GM21390 (cell line): Measurements from ENCODE around the gene SP3.
"Not testable (repeated sequence)": the region's sequence is repeated elsewhere in the genome, so short reads cannot be mapped to it uniquely, and the experiment has no call there.

Experiments
- ATAC-seq: cut with Tn5 transposase; IDR thresholded peaks from one replicate; pipeline ENCODE4 v1.9.1; 2021; ENCODE audit not compliant: unreplicated experiment

The SP3 gene

GRCh38 chr2:173896755-173897154 lies 68.4 kb downstream of the SP3 start:
- ATAC-seq = no peak

DNA sequence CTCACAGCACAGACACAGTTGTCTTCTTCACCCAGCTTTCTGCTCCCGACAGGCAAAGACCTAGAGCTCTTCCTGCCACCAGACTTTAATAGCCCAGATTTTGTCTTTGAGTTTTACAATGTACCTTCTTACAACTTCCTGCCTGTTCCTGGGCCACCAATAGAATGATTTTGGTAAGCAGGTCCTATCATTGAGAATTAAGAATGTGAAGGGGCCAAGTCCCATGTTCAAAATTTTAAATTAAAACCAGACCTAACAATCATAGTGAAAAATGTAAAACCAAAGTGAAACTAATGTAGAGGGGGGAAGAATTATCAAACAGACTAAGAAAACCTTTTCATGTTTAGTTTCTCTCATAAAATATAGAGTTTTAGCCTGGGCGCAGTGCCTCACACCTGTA lies 72.8 kb downstream of the SP3 start:
- ATAC-seq = no peak

GRCh38 chr2:173891315-173892037 lies 73.7 kb downstream of the SP3 start:
- ATAC-seq = no peak

GRCh38 chr2:173889464-173889863 lies 75.7 kb downstream of the SP3 start:
- not testable (repeated sequence) for ATAC-seq

GRCh38 chr2:173886613-173887012 lies 78.6 kb downstream of the SP3 start:
- ATAC-seq = no peak

DNA sequence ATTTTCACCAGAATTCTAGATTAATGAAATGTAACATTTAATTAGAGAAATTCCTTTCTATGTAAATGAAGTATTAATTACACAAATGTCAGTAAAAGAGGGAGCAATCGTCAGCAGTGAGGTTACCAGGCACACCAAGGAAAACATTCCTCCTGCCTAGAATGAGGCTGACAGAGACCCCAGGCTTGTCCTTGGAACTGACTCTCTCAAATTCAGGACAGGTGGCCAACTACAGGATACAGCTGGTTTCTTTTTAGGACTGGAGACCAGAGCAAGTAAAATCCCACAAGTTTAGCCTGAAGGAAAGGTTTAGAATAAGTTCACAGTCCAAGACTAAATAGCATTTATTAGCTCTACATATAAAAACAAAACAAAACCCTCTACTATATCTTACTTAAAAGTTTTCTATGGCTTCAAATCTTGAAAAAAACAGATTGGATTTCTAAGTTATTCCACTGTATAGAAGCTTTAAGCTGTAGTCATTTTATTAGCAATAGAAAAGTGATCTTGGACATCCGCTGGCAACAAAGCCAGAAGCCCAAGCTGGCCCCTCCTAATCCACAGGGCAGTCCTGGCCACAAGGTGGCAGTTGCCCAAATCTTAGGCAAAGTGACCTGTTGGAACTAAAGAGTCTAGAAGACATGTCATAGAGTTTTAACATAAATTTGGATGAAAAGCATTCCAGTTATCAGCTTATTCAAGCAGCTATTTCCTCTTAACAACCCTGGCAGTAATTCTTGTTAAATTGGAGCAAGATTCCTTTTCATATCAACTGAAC lies 81.0 kb downstream of the SP3 start:
- no peak for ATAC-seq

DNA sequence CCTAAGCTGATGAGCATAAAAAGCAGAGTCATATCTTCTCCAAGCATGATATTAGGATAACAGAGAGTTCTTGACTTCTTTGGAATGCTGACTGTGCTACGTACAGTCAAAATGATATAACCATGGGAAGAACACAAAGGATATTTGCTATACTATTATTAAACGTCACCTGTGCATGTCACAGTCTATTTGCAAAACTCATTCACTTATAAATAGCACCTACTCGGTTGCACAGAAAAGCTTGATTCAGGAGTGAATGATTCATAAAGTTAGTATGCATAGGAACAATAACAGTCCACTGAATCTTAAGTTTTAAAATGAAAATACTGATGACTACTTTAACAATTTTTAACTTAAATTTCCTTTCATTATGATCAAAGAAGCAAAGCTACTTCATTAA lies 83.3 kb downstream of the SP3 start:
- no peak for ATAC-seq

DNA sequence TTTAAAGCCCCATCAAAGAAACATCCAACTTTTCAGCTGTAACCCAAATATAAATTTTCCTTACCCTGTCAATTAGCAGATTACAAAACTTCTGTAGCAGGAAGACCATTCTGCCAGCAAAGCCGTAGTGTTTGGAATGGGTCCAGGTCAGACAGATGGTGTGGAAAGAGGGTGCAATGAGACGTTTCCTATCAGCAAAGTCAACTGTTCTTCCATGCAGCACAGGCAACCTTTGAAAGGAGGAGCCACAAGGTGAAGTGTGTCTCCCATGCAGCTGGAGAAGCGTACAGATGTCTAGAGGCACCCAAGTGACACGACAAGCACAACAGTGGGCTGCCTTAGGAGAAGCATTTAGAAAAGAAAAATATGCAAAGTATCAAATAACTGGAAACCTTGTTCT lies 83.7 kb downstream of the SP3 start:
- ATAC-seq = no peak

DNA sequence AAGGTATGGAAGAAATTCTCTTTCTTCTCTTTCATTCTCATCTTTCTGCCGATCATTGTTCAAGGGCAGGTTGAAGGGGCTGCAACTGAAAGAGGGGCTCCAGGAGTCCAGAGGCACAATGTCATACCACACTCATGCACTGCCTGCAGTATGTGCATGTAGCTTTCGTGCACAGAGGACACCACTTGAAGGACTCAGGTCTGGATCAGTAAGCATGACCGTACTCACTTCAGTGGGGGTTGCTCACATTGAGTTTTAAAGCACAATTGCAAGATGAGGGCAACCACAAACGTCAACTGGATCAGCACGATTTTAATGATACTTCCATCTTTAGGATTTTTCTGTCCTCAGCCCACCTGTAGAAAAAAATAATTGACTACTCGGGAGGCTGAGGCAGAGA lies 84.6 kb downstream of the SP3 start:
- no peak for ATAC-seq

- ATAC-seq = no peak
These were observed 88.2 kb downstream of the SP3 start for GRCh38 chr2:173876833-173877413.

GRCh38 chr2:173874894-173875237 lies 90.3 kb downstream of the SP3 start:
- ATAC-seq = peak; percentile 91

- peak; percentile 31 for ATAC-seq
These were observed 90.9 kb downstream of the SP3 start for GRCh38 chr2:173874003-173874893.

DNA sequence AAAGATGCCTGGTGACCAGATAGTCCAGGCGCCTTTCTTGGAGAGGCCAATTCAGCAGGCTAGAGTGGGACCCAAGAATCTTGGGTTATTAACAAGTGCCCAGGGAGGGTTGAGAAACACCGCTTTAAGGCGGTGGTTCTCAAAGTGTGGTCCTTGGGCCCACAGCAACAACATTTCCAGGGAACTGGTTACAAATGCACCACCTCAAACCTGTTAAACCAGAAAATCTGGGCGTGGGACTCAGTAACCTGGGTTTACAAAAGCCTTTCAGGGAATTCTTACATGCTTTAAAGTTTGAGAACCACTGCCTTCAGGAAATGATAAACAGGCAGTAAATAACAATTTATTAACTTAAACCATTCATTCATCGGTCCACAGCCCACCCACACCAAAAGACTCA lies 92.5 kb downstream of the SP3 start:
- ATAC-seq = no peak

DNA sequence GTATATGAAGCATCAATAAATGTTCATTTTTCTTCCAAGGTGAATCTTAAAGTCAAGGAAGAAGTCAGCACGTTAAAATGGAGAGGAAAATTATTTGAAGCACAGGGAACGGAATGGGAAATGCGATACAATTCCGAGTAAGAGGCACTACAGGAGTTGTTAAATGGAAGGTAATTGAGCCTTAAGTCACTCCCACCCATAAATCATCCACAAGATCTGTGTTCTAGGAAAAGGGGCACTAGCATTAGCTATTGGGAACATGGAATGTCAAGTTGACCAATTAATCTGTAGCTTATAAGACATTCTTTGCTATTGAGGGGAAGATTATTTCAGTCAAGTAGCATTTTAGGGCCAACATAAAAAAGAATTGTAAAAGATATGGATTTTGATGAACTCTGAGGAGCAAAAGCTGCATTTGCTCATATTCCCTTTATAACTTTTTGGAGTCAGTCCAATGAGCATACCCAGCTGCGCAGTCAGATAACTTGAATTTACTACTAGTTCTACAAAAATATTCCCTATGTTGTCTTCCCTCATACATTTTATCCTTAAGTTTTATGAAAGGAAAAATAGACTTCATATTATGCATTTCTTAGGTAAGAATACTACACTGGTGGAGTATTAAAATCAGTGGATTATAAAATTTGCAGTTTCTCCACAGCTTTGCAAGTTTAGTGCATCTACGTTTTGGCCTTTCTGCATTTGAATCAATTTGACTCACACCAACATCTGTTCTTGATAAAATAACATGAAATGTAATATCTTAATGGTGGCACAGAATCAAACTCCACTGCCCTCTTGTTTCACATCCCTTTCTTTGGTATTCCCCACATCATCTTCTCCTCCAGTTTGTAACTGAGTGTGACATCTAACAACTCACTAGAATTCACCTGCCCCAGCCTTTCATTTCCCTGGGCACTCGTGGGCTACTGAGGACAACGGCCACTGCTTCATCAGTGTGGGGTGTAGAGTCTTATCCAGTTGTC lies 95.6 kb downstream of the SP3 start:
- ATAC-seq = no peak

GRCh38 chr2:173868406-173868805 lies 96.8 kb downstream of the SP3 start:
- ATAC-seq = no peak

DNA sequence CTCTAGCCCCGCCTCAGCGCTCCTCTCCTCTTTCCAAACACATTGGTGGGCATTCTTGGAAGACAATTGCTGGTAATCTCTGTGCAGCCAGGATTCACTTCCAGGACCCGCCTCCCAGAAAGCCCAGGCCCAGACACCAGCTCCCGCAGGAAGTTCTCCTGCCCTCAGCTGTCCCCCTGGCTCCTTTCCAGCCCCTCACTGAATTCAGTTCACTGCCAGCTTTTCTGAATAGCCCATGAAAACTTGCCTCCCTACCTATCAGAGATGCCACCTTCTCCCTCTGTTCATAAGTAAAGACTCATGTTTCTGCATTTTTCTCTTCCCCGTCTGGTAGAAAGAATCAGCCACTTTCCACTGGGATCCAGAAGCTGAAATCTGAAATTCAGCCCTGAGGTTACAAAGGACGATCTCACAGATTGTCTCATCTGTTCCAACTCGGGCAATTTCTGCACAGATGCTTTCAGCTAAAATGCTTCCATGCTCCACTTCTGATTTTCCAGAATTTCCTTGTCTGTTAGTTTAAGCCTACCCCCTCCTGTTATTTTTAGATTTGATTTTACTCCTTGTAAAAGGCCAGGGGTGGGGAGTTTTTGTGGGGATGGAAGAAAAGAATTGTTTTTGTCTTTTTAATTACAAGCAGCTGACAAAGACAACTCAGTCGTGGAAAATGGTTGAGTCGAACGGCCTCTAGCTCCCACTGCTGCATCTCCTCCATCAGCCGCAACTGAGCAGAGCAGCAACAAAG lies 98.1 kb downstream of the SP3 start:
- ATAC-seq = no peak

DNA sequence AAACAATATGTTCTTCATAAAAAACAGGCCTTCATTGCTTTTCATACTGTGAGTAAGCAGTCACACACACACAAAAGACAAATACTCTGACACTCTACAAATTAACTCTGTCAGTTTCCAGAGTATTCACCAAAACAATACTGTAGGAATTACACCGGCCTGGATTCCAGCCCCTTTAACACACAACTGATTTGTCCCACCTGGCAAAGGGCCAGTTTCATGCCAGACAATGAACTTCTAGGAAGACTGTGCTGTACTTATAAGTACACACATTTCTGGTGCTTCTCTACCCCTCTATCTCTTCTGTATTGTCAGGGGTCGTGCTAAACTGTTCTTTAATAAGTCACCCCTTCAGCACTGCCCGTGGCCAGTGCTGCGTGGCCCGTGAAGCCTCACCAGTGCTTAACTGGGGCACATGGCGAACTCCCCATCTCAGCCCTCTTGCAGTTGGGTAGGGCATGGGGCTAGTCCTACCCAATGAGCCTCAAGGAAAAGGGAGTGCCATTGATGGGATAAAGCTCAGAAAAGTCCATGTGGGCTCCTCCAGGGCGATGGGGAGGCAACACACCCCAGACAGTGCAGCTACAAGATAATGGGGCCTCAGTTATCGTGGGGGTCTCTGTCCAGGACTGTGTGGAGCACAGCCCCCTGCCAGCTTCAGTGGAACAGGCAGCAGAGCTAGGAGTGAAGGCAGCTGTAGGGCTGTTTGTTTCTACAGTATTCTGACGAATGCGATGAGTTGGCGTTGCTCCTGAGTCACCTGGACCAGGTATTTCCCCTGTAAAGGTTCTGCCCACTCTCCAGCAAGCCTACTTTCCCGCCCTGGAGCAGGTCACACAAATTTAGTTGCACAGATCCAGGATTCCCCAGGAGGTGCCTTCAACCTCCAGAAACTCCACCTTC lies 99.0 kb downstream of the SP3 start:
- ATAC-seq = no peak

DNA sequence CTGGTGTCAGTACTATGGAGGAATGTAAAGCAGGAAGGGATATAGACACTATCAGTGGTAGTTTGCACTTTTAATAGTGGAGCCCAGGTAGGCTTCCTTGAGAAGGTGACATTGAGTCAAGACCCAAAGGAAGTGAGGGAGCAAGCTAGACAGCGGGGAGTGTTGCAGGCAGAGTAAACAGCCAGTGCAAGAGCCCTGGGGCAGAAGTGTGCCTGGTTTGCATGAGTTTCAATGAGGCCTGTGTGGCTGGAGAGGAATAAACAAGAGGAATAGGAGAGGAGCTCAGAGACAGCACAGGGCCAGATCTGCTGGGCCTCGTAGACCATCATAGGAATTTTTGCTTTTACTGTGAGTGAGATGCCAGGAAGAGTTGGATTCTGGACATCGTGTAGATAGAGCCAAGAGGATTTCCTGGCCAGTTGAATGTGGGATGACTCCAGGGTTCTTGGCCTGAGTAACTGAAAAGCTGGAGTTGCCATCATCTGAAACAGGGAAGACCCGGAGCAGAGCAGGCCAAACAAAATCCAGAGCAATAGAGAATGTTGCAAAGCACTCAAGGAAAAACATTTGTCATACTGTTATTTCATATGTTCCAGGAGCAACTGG lies 102.5 kb downstream of the SP3 start:
- ATAC-seq = no peak
